ENCODE measurements around the gene TOB1.
"Not testable (repeated sequence)": the region's sequence is repeated elsewhere in the genome, so short reads cannot be mapped to it uniquely, and the experiment has no call there.

Gene TOB1

GRCh38 chr17:50877838-50878237 is 11.7 kb upstream of the TOB1 start:
- FAIRE-seq (no peak), DNase-seq (ENCODE audit: insufficient read length) (no peak)
- TF ChIP-seq TAF1 (IDR thresholded peaks at IDR 0.05; ENCODE audit: borderline replicate concordance, low read depth, low read length) (no peak), POLR2AphosphoS5 (IDR thresholded peaks at IDR 0.05; ENCODE audit: low read depth, low read length) (no peak), POLR2A (IDR thresholded peaks at IDR 0.05; ENCODE audit: low read depth, low read length) (no peak)

DNA sequence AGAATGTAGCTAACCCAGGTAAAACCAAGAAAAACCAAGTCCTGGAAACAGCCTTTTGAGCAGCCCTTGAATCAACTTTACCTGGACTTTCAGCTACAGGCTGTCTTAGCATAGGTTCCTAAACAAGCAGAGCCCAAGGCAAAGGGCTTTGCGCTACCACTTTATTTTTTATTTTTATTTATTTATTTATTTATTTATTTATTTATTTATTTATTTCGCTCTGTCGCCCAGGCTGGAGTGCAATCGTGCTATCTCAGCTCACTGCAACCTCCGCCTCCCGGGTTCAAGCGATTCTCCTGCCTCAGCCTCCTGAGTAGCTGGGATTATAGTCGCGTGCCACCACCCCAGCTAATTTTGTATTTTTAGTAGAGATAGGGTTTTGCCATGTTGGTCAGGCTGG is 10.9 kb upstream of the TOB1 start:
- not testable (repeated sequence) for FAIRE-seq; DNase-seq (ENCODE audit: insufficient read length)

DNA sequence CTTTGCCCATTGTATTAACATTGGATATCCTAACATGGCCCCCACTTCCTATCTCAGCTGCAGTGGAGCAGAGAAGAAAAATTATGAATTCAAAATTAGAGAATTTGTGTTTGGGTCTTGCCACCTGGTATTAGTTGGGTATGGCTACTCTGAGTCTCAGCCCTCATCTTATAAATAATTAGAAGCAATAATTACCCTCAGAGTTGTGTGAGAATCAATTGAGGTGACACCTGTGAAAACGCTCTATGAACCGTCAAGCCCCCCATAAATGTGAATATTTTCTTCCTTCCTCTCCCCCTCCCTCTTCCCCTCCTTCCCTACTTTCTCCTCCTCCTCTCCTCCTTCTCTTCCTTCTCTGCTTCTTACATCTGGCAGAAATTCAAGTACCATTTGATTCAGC is 8.9 kb upstream of the TOB1 start:
- DNase-seq (ENCODE audit: insufficient read length) (no peak), FAIRE-seq (no peak)
- TF ChIP-seq POLR2AphosphoS5 (IDR thresholded peaks at IDR 0.05; ENCODE audit: low read depth, low read length) = no peak
- TF ChIP-seq POLR2A (IDR thresholded peaks at IDR 0.05; ENCODE audit: low read depth, low read length) = no peak
- TF ChIP-seq TAF1 (IDR thresholded peaks at IDR 0.05; ENCODE audit: borderline replicate concordance, low read depth, low read length) = no peak

- FAIRE-seq = no peak
- DNase-seq (ENCODE audit: insufficient read length) = no peak
Observed at GRCh38 chr17:50872710-50873424, 6.7 kb upstream of the TOB1 start.

DNA sequence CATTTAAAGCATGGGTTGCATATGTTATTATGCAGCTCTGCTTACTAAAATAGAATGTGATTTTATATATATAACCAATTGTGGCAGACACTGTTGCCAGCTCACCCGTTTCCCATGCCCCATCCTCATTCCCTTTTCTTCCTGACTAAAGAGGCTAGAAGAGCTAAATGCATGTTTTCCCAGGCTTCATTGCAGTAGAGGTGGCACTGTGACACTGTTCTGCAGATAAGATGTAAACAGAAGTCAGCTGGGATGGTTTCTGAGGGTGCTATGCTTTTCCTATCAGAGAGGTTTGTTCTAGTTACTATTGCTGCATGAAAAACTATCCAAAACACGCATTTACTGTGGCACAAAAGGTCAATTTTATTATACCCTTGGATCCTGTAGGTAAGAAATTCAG is 5.7 kb upstream of the TOB1 start:
- FAIRE-seq (no peak), DNase-seq (ENCODE audit: insufficient read length) (no peak)

More at GRCh38 chr17:50872710-50873424, 6.7 kb upstream of the TOB1 start:
- TF ChIP-seq TAF1 (IDR thresholded peaks at IDR 0.05; ENCODE audit: borderline replicate concordance, low read depth, low read length) = no peak
- no peak for TF ChIP-seq POLR2AphosphoS5 (IDR thresholded peaks at IDR 0.05; ENCODE audit: low read depth, low read length)
- no peak for TF ChIP-seq POLR2A (IDR thresholded peaks at IDR 0.05; ENCODE audit: low read depth, low read length)

DNA sequence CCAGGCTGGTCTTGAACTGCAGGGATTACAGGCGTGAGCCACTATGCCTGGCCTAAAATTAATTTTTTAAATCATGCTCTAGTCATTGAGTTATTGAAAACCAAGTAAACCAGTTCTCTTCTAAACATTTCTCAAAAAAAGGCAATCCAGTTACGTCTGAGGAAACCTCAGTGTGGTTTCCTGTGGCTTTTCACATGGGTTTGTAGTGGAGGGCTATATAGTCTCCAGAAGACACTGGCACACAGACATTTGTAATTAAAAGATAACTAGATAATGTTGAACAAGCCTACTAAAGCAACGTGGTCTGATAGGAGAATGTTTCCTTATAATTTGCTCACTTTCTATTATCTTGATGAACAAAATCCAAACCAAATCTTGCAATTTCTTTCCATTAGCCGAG is 5.2 kb upstream of the TOB1 start:
- DNase-seq (ENCODE audit: insufficient read length) = no peak
- FAIRE-seq = no peak
- TF ChIP-seq TAF1 (IDR thresholded peaks at IDR 0.05; ENCODE audit: borderline replicate concordance, low read depth, low read length) (no peak), POLR2A (IDR thresholded peaks at IDR 0.05; ENCODE audit: low read depth, low read length) (no peak), POLR2AphosphoS5 (IDR thresholded peaks at IDR 0.05; ENCODE audit: low read depth, low read length) (no peak)

More for the DNA sequence above, 5.7 kb upstream of the TOB1 start:
- TF ChIP-seq POLR2AphosphoS5 (IDR thresholded peaks at IDR 0.05; ENCODE audit: low read depth, low read length) (no peak), POLR2A (IDR thresholded peaks at IDR 0.05; ENCODE audit: low read depth, low read length) (no peak), TAF1 (IDR thresholded peaks at IDR 0.05; ENCODE audit: borderline replicate concordance, low read depth, low read length) (no peak)

GRCh38 chr17:50868602-50869001 is 2.4 kb upstream of the TOB1 start:
- DNase-seq (ENCODE audit: insufficient read length) (no peak), FAIRE-seq (no peak)
- TF ChIP-seq POLR2AphosphoS5 (IDR thresholded peaks at IDR 0.05; ENCODE audit: low read depth, low read length) = no peak

DNA sequence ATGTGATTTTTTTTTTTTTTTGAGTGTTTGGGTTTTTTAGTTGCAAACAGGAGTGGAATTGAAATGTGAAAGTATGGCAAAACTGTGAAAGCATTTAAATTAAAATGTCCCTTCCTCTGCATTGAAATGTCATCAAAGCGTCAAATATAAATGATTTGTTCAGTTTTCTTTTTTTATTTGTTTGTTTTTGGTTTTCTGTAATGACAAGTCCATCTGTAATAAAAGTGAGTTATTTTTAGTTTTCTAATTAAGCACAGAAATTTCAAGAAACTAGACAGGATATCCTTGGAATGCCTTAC is 1.9 kb upstream of the TOB1 start:
- no peak for FAIRE-seq
- DNase-seq (ENCODE audit: insufficient read length) = no peak
- TF ChIP-seq POLR2AphosphoS5 (IDR thresholded peaks at IDR 0.05; ENCODE audit: low read depth, low read length) = no peak
- no peak for TF ChIP-seq POLR2A (IDR thresholded peaks at IDR 0.05; ENCODE audit: low read depth, low read length)

GRCh38 chr17:50867363-50868139 is 1.4 kb upstream of the TOB1 start:
- TF ChIP-seq POLR2AphosphoS5 (IDR thresholded peaks at IDR 0.05; ENCODE audit: low read depth, low read length) (no peak), POLR2A (IDR thresholded peaks at IDR 0.05; ENCODE audit: low read depth, low read length) (peak; percentile 27; the same call in 1 of the 2 replicates), TAF1 (IDR thresholded peaks at IDR 0.05; ENCODE audit: borderline replicate concordance, low read depth, low read length) (0 out of 2 replicates have a peak, but pooled peaks have one; percentile 24)
- FAIRE-seq = peak; percentile 91
- peak; percentile 69 for DNase-seq (ENCODE audit: insufficient read length)

DNA sequence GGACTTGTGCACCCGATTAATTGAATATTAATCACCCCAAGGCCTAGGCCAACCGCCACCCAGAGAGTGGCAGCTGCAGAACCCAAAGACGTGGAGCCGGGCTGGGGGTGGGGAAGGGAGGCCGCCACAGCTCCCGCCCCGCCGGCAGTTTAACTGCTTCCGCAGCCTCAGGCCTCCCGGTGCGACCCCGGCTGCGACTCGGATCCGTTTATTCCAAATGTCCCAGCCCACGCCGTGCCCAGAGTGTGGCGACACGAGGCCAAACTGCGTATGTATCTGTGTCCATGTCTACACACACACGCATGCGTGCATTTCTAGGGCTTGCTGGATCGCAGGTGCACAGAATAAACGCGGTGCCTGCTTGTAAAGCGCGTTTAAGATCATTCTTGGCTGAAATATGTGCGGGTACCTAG is 802 bp upstream of the TOB1 start:
- DNase-seq (ENCODE audit: insufficient read length) (peak; percentile 19), FAIRE-seq (no peak)
- TF ChIP-seq TAF1 (IDR thresholded peaks at IDR 0.05; ENCODE audit: borderline replicate concordance, low read depth, low read length) (no peak), POLR2A (IDR thresholded peaks at IDR 0.05; ENCODE audit: low read depth, low read length) (peak; percentile 58), POLR2AphosphoS5 (IDR thresholded peaks at IDR 0.05; ENCODE audit: low read depth, low read length) (peak; percentile 68; the same call in 1 of the 2 replicates)

- no peak for TF ChIP-seq POLR2AphosphoS5 (IDR thresholded peaks at IDR 0.05; ENCODE audit: low read depth, low read length)
- TF ChIP-seq TAF1 (IDR thresholded peaks at IDR 0.05; ENCODE audit: borderline replicate concordance, low read depth, low read length) = no peak
- no peak for TF ChIP-seq POLR2A (IDR thresholded peaks at IDR 0.05; ENCODE audit: low read depth, low read length)
- DNase-seq (ENCODE audit: insufficient read length) = no peak
- FAIRE-seq = no peak
Observed at GRCh38 chr17:50865868-50866260, 290 bp downstream of the TOB1 start.

DNA sequence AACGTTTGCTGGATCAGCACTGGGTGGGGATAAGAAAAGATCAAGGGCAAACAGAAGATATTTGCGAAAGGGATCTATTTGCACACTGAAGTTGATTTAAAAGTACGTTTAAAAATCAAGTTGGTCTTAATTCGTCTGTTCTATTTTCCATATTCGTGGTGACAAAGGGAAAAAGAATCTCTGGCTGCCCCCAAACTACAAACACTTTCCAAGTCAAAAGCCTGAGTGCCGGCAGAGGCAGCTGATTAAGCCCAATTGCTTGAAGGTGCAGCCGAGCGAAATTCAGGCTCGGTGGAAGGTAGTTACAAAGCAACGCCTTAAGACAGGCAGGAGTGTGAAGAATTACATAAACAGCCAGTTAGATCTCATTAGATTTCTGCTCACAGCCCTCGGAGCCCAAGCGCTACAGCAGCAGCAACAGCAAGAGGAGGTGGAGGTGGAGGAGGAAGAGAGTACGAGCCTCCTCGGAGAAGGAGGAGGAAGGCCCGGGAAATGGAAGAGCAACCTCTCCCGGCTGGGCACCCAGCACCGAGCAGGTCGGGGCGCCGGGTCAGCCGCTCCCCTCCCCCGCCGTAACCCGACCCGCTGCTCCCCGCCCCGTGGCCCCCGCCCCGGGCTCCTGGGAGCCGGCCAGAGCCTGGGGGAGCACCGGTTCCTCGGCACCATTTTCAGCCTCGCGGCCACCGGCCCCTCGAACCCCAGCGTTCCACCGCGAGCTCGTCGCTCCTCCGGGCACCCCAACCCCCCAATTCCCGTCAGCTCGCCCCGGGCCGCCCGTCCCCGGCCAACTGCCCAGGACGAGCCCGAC is 890 bp downstream of the TOB1 start:
- TF ChIP-seq POLR2AphosphoS5 (IDR thresholded peaks at IDR 0.05; ENCODE audit: low read depth, low read length) (no peak), TAF1 (IDR thresholded peaks at IDR 0.05; ENCODE audit: borderline replicate concordance, low read depth, low read length) (no peak), POLR2A (IDR thresholded peaks at IDR 0.05; ENCODE audit: low read depth, low read length) (no peak)
- FAIRE-seq (peak; percentile 84), DNase-seq (ENCODE audit: insufficient read length) (no peak)

All from GM12892 (cell line).